ENCODE results near the gene EIF4A3.

The EIF4A3 gene

DNA sequence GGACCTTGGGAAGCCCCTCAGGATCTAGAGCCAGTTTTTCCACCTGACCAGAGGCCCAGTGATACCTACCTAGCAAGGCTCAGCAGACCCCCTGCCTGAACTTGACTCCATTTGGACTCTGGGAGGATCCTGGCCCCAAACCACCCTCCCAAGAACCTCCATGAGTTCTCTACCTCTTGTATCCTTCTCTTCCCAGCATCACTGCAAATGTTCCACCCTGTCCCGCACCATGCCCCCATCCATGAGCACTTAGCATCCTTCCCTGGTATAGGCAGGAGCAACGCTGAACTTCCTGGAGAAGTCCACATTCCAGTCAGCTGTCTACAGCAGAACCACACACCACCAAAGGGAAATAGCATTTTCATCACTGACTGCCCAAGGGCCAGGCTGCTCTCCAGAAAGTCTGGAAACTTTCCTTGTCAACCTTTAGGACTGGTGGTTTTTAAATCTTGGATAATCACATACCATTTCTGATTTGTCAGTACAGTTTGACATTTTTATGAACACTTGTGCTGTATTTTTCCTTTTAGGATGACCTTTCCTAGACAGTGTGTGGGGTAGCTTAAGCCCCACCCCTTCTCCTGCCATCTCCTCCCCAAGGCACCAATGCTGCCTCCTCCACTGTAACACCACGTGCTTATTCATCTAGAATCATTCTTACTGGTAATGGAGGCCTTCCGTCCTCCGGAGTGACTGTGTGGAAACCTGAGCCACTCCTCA is 13.9 kb downstream of the EIF4A3 start:
- DNase-seq (ENCODE audit: low read depth), result no peak

DNA sequence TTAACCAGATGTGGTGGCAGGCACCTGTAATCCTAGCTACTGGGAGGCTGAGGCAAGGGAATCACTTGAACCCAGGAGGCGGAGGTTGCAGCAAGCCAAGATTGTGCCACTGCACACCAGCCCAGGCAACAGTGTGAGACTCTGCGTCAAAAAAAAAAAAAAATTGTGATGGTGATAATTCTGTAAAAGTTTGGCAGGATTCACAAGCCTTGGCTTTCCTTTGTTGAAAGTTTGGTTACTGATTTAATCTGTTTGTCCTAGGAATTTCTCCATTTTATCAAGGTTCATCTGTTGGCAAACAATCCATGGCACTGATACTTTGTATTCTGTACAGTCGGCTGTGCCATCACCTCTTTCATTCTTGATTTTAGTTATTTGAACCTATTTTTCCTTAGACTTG is 15.9 kb downstream of the EIF4A3 start:
- no peak for DNase-seq (ENCODE audit: low read depth)

DNA sequence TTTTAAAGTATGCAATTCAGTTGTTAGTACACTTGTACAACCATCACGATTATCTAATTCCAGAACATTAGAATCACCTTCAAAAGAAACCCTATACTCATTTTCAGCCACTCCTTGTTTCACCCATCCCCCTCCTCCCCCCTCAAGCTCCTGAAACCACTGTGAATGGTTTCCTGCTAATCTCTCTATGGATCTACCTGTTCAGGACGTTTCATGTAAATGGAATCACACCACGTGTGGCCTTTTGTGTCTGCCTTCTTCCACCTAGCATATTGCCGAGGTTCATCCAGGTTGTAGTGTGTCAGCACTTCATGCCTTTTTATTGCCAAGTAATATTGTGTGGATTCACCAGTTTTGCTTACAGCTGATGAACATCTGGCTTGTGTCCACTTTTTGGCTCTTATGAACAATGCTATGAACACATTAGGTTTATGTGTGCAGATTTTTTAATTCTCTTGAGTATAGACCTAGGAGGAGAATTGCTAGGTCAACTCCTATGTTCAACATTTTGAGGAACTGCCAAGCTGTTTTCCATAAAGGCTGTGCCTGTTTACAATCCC is 17.8 kb downstream of the EIF4A3 start:
- DNase-seq (ENCODE audit: low read depth), result no peak

DNA sequence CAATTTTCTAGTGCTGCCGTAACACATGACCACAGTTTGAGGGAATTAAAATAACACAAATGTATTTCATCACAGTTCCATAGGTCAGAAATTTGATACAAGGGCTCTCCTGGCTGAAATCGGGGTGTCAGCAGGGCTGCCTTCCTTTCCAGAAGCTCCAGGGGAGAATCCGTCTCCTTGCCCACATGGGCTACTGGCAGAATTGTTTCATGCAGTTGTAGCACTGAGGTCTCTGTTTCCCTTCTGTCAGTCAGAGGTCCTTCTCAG is 20.5 kb downstream of the EIF4A3 start:
- no peak for DNase-seq (ENCODE audit: low read depth)

DNA sequence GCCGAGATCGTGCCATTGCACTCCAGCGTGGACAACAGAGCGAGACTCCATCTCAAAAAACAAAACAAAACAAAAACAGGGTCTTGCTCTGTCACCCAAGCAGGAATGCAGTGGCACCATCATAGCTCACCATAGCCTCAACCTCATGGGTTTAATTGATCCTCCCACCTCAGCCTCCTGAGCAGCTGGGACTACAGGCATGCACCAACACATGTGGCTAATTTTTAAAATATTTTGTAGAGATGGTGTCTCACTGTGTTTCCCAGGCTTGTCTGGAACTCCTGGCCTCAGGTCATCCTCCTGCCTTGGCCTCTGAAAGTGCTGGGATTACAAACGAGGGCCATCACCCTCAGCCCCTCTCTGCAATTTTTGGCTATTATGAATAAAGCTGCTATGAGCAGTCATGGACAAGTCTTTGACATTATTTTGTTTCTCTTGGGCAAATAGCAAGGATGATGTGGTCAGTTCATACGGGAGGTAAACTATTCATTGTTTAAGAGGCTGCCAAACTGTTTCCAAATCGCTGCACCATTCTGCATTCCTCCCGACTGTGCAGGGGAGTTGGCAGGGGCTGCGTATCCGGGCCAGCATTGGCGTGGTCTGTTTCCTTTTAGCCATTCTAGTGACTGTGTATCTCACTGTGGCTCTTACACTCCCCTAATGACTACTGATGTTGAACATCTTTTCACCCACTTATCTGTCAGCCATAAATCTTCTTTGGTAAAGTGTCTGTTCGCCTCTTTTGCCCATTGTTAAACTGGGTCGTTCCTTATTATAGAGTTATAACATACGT is 21.1 kb downstream of the EIF4A3 start:
- DNase-seq (ENCODE audit: low read depth), result no peak

DNA sequence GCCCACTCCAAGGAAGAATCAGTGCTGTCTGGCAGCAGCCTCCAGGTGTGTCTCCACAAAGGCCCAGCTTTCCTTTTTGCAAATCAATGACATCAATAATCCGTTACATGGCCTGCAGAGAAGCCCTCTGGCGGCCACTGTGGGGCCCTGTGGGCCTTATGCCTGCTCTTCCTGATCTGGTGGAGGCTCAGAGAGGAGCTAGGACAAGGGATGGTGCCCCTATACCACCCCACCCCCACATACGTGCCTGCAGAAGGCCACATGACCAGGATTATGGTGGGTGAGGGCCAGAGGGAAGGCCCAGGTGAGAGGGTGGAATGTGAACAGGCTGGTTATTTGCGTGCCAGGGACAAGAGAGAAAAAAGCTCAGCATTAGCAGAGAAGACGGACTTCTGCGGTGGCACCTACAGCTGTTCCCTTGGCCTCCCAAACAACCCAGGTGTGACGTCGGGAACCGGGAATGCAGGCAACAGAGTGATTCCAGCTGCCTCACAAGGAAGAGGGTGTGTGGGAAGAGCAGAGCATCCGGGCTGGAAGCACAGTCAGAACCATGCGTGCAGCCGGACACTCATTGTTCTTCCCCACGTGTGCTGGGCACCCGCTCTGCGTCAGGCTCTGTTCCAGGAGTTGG is 22.5 kb downstream of the EIF4A3 start:
- no peak for DNase-seq (ENCODE audit: low read depth)

DNA sequence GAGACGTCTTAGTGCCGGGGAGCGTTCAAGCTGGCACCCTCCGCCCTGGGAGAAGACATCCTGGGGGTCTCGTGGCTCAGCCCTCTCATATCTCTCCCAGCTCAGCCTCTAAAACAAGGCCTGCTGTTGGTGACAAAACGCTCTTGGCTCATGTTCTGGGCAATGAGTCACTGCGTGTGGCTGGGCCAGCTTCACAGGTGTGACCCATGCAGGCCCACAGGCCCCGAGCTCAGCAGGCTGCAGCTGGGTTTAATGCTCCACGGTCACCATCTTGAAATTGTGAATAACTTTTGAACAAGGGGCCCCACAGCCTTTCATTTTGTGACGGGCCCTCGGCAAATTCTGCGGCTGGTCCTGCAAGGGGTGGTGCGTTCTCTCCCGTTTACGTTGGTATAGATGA is 23.1 kb downstream of the EIF4A3 start:
- no peak for DNase-seq (ENCODE audit: low read depth)

DNA sequence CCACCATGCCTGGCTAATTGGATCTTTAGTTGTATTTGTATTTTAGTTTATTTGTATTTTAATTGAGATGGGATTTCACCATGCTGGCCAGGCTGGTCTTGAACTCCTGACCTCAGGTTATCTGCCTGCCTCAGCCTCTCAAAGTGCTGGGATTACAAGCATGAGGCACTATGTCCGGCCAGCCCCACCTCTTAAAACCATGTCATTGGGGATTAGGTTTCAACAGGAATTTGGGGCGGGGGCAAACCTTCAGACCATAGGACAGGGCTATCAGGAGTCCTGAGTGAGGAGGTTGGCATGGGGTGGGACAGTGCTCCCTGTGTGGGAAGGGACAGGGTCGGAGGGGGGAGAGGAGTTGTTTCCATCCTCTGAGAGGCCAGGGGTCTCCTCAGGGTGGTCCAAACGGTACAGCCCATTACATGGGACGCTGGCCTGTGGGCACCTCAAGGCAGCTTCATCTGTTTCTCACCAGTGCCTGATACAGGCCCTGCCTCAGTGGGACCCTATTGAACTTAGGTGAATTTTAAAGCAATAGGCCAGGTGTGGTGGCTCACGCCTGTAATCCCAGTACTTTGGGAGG is 23.9 kb downstream of the EIF4A3 start:
- DNase-seq (ENCODE audit: low read depth), result no peak

DNA sequence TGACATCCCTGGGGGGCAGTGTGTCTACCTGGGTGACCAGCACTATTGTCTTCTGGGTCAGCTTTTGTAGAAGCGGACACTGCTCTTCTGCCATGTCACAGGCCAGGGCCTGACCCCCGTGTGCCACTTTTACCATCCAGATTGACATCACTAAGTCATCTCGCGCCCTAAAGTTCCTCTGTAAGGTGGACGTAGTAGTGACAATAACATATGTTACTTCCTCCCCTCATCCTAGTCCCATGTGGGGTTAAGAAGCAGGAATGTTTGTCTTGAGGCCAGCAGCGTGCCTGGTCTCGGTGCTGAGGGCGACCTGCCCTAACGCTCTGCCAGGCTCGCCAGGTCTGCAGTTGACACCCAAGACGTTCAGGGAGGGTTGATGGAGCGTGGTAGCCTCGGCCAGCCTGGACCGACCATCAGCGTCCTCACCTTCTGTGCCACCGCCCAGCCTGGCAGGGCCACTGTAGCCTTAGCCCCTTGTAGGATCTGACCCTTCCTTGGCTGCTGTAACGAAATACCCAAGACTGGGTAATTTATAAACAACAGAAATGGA is 24.8 kb downstream of the EIF4A3 start:
- DNase-seq (ENCODE audit: low read depth), result no peak

DNA sequence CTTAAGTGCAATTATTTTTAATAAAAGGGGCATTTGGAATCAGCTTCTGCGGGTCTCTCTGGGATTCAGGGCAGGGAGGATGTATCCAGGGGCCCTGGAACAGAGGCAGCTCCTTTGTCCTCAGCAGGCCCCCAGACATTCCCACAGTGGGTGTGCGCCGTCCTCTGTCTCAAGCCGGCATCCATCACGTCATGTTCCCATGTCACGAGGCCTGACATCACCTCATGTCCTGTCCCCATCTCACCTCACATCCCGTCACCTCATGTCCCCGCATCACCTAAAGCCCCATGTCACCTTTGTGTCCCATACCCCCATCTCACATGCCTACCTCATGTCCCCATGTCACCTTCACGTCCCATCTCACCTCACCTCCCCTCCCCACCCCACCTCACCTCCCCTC is 27.1 kb downstream of the EIF4A3 start:
- DNase-seq (ENCODE audit: low read depth), result no peak

DNA sequence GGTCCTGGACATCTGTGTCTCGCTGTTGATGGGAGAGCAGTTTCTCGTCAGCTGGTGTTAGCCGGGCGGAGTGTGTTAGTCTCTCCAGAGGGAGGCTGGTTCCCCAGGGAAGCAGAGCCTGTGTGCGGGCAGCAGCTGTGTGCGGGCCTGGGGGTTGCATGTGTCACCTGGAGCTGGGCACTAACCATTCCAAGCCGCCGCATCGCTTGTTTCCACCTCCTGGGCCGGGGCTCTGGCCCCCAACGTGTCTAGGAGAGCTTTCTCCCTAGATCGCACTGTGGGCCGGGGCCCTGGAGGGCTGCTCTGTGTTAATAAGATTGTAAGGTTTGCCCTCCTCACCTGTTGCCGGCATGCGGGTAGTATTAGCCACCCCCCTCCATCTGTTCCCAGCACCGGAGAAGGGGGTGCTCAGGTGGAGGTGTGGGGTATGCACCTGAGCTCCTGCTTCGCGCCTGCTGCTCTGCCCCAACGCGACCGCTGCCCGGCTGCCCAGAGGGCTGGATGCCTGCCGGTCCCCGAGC is 27.6 kb downstream of the EIF4A3 start:
- no peak for DNase-seq (ENCODE audit: low read depth)

DNA sequence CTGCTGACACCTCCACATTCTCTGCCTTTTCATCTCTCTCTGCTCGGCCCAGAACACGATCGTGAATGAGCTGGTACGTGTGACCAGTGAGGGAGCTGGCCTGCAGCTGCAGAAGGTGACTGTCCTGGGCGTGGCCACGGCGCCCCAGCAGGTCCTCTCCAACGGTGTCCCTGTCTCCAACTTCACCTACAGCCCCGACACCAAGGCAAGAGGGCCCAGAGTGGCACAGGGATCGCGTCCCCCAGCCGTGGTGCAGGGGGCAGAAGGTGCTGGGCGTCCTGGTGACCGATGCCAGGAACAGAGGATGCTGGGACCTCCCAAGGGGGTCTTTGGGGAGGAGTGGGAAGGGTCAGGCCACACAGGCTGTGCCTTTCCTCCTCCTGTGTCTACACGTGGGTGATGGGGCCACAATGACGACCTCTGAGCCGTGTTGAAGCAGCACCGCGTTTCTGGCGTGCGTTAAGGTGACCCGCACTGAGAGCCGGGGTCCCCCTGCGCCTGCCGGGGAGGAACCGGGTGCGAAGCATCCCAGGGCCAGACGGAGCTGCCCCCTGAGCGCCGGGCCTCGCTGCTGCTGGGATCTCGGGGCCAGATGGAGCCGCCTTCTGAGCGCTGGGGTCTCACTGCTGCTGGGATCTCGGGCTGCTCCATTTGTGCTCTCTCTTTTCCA is 28.2 kb downstream of the EIF4A3 start:
- DNase-seq (ENCODE audit: low read depth), result no peak

DNA sequence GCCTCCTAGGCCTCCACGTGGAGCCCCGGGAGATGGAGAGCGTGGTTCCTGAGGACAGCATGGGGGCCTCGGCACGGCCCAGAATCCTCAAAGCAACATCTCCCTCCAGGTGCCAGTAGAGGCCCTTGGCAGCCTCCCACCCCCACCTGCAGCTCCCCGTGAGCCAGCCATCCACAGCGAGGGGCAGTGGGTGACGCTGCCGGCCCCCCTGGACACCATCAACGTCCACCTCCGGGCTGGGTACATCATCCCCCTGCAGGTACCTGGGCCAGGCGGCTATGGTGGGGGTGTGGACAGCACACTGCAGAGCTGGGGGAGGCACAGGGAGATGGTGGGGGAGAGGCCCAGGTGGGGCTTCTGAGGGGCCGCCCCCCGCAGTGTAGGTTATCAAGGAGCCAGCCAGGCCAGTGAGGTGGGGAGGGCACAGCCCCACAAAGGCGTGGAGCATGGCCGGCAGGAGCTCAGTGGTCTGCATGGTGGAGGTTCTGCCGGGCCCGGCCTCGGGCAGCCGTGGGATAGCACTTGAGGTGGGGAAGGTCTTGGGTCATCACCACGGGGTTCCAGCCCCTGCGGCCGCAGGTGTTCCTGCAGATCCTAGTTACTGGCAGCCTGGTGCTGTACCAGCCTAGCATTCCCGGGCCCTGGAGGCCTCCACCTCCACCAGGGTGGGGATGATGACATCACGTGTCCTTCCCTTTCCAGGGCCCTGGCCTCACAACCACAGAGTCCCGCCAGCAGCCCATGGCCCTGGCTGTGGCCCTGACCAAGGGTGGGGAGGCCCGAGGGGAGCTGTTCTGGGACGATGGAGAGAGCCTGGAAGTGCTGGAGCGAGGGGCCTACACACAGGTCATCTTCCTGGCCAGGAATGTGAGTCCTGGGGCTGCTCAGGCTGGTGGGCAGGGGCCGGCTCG is 29.2 kb downstream of the EIF4A3 start:
- DNase-seq (ENCODE audit: low read depth), result no peak

DNA sequence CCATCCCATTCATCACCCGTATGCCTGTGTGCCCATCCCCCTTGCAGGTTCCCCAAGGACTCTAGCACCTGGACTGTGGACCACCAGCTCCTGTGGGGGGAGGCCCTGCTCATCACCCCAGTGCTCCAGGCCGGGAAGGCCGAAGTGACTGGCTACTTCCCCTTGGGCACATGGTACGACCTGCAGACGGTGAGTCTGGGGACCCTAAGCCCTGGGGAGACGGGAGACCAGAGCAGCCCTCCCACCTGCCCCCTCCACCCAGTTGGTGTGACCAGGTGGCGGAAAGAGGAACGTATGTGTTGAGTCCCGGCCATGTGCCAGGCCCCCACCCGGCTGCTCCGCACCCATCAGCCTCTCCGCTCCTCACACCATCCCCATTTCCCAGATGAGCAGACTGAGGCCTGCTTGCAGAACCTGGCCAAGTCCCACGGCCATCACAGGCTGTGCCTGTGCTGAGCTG is 30.0 kb downstream of the EIF4A3 start:
- no peak for DNase-seq (ENCODE audit: low read depth)

DNA sequence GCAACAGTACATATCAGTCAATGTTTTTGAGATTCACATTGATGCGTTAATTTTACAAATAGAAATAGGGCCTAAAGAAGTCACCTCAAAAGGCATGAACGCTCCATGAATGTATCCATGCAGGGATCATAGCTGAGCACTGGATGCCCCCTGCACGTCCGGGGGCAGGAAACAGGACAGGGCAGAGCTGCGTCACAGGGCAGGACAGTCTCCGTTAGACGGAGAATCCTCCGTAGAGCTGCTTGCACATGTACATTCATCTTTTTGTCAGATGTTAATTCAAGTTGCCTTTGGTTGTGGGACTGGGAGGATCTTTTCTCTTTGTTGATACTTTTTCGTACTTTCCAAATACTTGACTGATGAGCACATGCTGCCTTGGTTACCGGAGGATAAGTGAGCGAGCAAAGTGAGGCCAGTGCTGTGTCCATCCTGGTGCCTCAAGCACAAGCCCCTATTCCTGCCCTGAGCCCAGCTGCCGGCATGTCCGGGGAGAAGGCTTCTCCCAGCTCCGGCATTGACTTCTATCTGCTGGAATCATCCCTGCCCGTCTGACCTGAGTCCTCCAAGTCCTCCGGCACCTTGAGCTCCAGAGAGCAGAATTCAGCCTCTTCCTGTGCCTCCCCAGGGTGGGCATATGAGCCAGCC is 30.5 kb downstream of the EIF4A3 start:
- no peak for DNase-seq (ENCODE audit: low read depth)

DNA sequence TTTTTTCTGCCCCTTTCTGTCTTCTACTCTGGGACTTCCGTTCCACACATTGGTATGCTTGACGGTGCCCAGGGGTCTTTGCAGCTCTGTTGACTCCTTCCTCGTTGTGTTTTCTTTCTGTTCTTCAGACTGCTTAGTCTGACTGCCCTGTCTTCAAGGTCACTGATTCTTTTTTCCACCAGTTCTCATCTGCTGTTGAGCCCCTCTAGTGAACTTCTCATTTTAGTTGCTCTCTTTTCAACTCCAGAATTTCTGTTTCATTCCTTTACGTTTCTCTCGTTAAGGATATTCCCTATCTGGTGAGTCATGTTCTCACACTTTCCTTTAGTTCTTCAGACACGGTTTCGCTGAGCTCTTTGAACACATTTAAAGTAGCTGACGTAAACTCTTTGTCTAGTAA is 31.8 kb downstream of the EIF4A3 start:
- DNase-seq (ENCODE audit: low read depth), result no peak

DNA sequence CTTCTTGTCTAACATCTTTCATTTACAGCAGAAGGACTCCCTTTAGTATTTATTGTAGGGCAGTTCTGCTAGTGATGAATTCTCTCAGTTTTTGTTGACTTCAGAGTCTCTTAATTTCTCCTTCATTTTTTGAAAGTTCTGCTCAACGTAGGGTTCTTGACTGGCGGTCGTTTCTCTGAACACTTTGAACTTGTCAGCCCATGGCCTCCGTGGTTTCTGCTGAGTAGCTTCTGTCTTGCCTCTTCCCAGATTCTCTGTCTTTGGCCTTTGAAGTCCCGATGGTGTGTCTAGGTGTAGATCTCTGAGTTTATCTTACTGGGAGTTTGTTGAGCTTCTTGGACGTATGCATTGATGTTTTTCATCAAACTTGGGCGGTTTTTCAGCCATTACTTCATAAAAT is 32.2 kb downstream of the EIF4A3 start:
- DNase-seq (ENCODE audit: low read depth), result no peak

DNA sequence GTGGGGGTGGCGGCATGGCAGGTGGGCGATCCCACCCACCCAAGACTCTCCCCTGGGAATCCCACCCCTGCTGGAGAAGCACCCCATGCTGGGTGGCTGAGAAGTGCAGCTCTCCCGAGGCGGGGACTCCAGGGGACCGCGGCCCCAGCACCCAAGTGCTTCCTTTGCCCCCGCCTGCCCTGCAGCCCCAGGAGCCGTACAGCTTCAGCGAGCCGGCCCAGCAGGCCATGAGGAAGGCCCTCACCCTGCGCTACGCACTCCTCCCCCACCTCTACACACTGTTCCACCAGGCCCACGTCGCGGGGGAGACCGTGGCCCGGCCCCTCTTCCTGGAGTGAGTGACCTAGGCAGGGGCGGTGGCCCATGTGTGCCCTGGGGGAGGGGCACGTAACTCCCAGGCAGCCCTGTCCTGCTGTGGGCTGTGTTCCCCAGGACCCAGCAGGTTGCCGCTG is 33.9 kb downstream of the EIF4A3 start:
- DNase-seq (ENCODE audit: low read depth), result no peak

DNA sequence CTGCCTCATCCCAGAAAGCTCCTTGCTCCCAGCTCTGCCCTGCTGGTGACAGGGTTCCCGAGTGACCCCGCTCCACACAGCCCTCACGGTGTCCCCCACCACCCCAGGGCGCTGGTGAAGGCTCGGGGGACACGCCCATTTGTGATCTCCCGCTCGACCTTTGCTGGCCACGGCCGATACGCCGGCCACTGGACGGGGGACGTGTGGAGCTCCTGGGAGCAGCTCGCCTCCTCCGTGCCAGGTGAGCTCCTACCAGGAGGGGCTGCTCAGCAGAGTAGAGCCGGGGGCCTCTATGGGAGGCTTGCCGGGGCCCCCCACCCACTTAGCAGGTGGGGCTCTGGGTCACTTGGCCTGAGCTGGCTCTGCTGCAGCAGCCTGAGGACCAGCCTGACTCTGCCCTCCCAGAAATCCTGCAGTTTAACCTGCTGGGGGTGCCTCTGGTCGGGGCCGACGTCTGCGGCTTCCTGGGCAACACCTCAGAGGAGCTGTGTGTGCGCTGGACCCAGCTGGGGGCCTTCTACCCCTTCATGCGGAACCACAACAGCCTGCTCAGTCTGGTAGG is 34.4 kb downstream of the EIF4A3 start:
- no peak for DNase-seq (ENCODE audit: low read depth)
